ENCODE measurements around the gene SMG7.

SMG7 gene

DNA sequence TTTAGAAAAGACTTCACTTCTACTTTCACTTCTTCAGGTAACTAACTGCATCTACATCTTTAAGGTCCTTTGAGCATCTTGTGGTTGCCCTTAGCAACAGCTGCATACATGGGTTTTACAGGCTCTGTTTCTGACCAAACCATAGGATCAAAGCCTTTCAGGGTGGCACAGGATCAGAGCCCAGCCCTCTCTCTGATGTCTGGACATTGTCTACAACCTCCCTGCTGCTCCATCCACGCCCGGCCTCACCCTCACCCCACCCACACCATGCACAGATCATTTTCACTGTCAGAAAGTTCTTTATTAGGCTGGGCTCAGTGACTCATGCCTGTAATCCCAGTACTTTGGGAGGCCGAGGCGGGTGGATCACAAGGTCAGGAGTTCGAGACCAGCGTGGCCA lies 112.7 kb downstream of the SMG7 start:
- Histone ChIP-seq H3K27me3 (ENCODE audit: low read depth) (no peaks in the 10 kb centered on the region), H3K4me1 (no peaks in the 10 kb centered on the region), H3K36me3 (replicated peaks) (no peaks in the 10 kb centered on the region), H3K9me3 (no peaks in the 10 kb centered on the region), H3K4me3 (no peak overlapping the region)
- DNase-seq (ENCODE audit: low spot score in 2 of 2): no peak
- in situ Hi-C loops (cut with MboI; ENCODE audit: low sequenced_read_pairs): no loop called here

DNA sequence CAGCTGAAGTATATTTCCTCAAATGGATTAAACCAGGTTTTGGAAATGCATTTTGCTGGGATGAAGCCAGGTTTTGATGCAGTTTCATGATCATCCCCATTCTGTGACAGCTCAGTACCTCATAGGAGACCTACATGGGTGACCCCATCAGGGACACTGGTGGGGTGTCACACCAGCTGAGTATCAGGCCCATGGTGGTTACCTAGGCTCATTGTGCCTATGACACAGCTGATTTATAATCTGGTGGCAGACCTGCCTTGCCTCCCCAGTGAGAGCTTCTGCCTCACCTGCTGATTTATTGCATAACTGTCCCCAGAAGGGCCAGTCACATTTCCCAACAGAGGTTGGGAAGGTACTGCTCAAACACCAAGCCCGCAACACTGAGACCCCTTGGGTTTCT lies 114.2 kb downstream of the SMG7 start:
- Histone ChIP-seq H3K4me1 (no peaks in the 10 kb centered on the region), H3K27me3 (ENCODE audit: low read depth) (no peaks in the 10 kb centered on the region), H3K4me3 (no peak overlapping the region), H3K36me3 (replicated peaks) (no peaks in the 10 kb centered on the region), H3K9me3 (no peaks in the 10 kb centered on the region)
- no peak for DNase-seq (ENCODE audit: low spot score in 2 of 2)
- in situ Hi-C loops (cut with MboI; ENCODE audit: low sequenced_read_pairs): no loop called here

DNA sequence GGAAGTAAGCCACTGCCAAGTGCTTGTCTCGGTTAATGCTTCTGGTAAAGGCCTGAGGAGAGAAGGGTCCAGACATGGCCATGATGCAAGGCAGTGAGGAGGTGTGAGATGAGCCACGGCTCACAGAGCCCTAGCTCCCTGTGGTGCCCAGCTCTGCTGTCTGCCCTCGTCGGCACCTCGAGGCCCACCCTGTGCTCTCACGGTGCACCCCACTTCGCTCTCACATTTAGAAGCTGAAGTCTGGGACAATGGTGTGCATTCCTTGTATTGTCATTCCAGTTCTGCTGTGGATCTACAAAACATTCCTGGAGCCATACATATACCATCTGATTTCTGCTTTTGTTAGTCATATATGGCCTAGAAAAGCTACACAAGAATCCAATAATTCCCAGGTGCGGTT lies 114.6 kb downstream of the SMG7 start:
- H3K4me3 ChIP-seq: no peak overlapping the region
- H3K4me1 ChIP-seq: no peaks in the 10 kb centered on the region

DNA sequence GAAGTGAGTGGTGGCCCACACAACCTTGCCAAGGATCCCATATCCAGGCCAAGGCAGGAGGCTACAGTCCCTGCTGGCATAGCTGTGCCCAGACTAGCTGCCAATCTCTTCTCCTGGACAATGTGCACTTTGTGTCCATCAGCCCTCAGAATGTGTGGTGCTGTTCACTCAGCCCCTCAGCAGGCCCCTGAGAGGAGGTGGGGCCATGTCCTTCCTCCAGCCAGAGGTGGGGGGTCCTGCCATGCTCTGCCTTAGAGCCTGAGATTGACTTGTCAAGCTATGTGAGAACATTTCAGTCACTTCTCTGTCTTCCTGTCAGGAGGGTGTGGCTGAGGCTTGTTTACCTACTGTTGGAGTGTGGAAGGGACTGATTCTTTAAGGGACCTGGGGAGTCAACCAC lies 116.5 kb downstream of the SMG7 start:
- no peaks in the 10 kb centered on the region for H3K27me3 ChIP-seq (ENCODE audit: low read depth)
- peaks cover 3% of the 10 kb centered on the region; the same call in 1 of the 2 replicates for H3K4me1 ChIP-seq
- in situ Hi-C loops (cut with MboI; ENCODE audit: low sequenced_read_pairs): no loop called here
- H3K9me3 ChIP-seq: no peaks in the 10 kb centered on the region
- H3K4me3 ChIP-seq: no peak overlapping the region
- no peak for DNase-seq (ENCODE audit: low spot score in 2 of 2)
- H3K36me3 ChIP-seq (replicated peaks): no peaks in the 10 kb centered on the region

More for the DNA sequence above, 114.6 kb downstream of the SMG7 start:
- Histone ChIP-seq H3K27me3 (ENCODE audit: low read depth) (no peaks in the 10 kb centered on the region), H3K36me3 (replicated peaks) (no peaks in the 10 kb centered on the region), H3K9me3 (no peaks in the 10 kb centered on the region)
- in situ Hi-C loops (cut with MboI; ENCODE audit: low sequenced_read_pairs): no loop called here
- no peak for DNase-seq (ENCODE audit: low spot score in 2 of 2)

DNA sequence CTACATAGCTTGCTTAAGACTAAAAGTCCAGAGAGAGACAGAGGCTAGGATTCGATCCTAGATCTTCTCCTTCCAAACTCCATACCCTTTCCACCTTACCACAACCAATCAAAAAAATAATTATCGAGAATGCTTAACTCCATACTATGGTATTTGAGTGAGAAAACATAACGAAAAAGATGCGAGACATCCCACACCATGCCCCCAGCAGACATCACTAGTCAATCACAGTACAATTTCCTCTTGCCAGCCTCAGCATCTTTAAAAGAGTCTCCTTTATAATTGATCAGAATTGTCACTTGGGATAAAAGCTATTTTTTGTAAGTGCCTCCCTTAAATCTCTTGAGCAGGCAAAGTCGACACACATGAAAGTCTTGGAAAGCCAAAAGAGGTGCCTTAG lies 117.1 kb downstream of the SMG7 start:
- in situ Hi-C loops (cut with MboI; ENCODE audit: low sequenced_read_pairs): no loop called here
- H3K4me1 ChIP-seq: peaks cover 6% of the 10 kb centered on the region; the same call in 1 of the 2 replicates
- no peaks in the 10 kb centered on the region for H3K27me3 ChIP-seq (ENCODE audit: low read depth)
- no peaks in the 10 kb centered on the region for H3K36me3 ChIP-seq (replicated peaks)
- DNase-seq (ENCODE audit: low spot score in 2 of 2): no peak
- H3K9me3 ChIP-seq: no peaks in the 10 kb centered on the region
- no peak overlapping the region for H3K4me3 ChIP-seq

DNA sequence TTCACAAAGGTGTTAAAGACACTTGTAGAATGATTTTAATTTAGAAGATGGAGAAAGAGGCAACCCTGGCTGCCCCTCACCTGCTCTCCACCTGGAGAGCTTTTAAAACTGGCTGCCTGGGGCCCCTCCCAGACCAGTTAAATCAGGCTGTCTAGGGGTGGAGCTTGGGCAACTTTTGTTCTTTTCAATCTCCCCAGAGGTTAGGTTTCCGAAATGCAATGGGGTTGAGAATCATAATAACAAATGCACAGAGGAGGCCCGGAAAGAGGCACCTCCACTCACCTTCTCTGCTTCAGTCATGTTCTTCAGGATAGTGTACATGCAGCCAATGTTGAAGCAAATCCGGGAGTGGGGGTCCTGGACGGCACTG lies 117.6 kb downstream of the SMG7 start:
- H3K27me3 ChIP-seq (ENCODE audit: low read depth): no peaks in the 10 kb centered on the region
- no peak for DNase-seq (ENCODE audit: low spot score in 2 of 2)
- H3K4me1 ChIP-seq: peaks cover 7% of the 10 kb centered on the region; the same call in 1 of the 2 replicates
- no peaks in the 10 kb centered on the region for H3K9me3 ChIP-seq
- H3K4me3 ChIP-seq: no peak overlapping the region
- in situ Hi-C loops (cut with MboI; ENCODE audit: low sequenced_read_pairs): no loop called here
- no peaks in the 10 kb centered on the region for H3K36me3 ChIP-seq (replicated peaks)

DNA sequence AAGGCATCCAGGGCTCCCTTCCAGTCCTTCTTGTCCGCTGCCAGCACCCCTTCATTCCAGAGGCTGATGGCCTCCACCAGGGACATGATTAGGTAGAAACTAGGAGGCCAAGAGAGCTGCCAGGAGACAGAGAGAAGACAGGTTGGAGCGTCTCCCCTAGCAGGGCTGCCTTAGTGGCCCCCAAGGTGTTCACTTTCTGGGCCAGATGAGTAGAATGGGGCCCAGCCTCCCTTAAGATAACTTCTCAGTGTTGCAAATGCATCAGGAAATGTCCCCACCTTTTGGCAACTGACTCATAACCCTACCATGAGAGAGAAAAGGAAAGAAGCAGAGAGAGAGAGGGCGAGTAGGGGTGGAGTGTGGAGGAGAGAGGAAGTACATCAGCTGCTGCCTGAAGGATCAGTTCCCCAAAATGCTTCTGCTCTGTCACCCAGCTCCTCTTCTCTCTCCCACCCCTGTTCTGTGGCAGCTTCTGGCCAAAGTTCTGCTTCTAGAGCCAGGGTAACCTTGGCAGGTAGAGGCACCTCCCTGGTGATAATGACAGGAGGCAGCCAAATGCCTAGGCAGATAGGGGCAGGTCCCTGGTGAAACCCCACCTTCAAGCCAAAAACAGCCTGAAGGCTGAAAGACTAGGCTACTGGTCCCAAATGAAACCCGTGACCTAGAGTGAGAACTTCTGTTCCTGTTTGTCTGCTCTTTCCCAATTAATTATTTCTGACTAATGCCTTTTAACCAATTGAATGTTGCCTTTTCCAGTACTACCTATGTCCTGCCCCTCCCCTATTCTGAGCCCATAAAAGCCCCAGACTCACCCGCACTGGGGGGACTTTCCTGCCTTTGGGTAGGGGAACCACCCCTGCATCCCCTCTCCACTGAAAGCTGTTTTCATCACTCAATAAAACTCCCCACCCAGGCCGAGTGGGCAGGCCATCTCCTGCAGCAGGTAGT lies 118.2 kb downstream of the SMG7 start, which contains the start of gene NCF2:
Gene NCF2, minus strand, starts transcription at position 216 of the 948 bp plus-strand sequence. Its CDS starts 130 bp downstream, at position 86.
- H3K4me3 ChIP-seq: no peak within 1 kb of the TSS
- no peaks in the 10 kb centered on the region for H3K36me3 ChIP-seq (replicated peaks)
- H3K27me3 ChIP-seq (ENCODE audit: low read depth): no peaks in the 10 kb centered on the region
- in situ Hi-C loops (cut with MboI; ENCODE audit: low sequenced_read_pairs): no loop called here
- H3K9me3 ChIP-seq: no peaks in the 10 kb centered on the region
- H3K4me1 ChIP-seq: peaks cover 7% of the 10 kb centered on the region; the same call in 1 of the 2 replicates
- no peak for DNase-seq (ENCODE audit: low spot score in 2 of 2)

DNA sequence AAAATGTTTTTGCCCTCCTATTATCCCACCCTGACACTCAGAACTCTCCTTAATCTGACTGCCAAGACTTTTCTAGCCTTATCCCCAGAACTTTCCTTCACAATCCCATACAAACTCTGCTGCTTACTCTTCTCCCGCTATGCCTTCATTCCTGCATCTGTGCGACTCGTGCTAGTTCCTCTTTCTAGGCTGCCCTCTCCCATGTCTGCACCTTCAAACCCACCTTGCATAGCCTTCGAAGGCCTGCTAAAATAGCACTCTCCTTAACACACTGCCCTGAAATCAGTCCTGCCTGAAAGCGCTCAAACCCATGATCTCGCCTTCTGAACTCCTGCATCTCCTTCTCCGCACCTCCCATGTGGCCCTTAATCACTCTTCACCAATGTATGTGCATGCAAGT lies 120.4 kb downstream of the SMG7 start:
- Histone ChIP-seq H3K9me3 (no peaks in the 10 kb centered on the region), H3K4me1 (peaks cover 7% of the 10 kb centered on the region; the same call in 1 of the 2 replicates), H3K36me3 (replicated peaks) (no peaks in the 10 kb centered on the region), H3K27me3 (ENCODE audit: low read depth) (no peaks in the 10 kb centered on the region), H3K4me3 (no peak overlapping the region)
- in situ Hi-C loops (cut with MboI; ENCODE audit: low sequenced_read_pairs): no loop called here
- no peak for DNase-seq (ENCODE audit: low spot score in 2 of 2)

DNA sequence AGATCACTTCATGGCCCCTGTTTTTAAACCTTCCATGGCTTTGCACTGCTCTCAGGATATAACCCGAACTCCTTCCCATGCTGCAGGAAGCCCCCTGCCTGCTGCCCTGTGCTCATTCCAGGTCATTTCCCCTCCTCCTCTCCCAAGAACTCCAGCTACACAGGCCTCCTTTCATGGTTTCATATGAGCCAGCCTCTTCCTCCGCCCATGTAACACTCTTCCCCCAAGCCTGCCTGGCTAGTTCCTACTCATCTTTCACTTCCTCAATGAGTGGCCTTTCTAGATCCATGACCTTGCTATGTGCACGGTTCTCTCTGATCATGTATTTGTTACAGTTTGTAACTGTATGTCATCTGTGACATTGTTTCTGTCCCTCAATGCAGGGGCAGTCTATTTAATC lies 121.1 kb downstream of the SMG7 start:
- H3K9me3 ChIP-seq: no peaks in the 10 kb centered on the region
- H3K27me3 ChIP-seq (ENCODE audit: low read depth): no peaks in the 10 kb centered on the region
- in situ Hi-C loops (cut with MboI; ENCODE audit: low sequenced_read_pairs): no loop called here
- DNase-seq (ENCODE audit: low spot score in 2 of 2): no peak
- H3K36me3 ChIP-seq (replicated peaks): no peaks in the 10 kb centered on the region
- H3K4me1 ChIP-seq: peaks cover 7% of the 10 kb centered on the region; the same call in 1 of the 2 replicates
- no peak overlapping the region for H3K4me3 ChIP-seq

DNA sequence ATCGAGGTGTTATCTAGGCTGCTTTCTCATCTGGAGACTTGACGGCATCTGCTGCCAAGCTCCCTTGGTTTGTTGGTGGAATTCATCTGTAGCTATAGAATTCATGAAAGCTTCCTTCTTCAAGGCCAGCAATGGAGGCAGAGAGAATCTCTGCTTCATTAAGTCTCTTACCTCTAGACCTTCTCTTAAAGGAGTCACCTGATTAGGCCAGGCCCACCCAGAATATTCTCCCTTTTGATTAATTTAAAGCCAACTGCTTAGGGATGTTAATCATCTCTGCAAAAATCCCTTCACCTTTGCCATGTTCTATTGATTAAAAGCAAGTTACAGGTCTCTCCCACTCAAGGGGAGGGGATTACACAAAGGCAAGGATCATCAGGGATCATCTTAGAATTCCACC lies 123.2 kb downstream of the SMG7 start:
- in situ Hi-C loops (cut with MboI; ENCODE audit: low sequenced_read_pairs): no loop called here
- Histone ChIP-seq H3K36me3 (replicated peaks) (no peaks in the 10 kb centered on the region), H3K4me3 (no peak overlapping the region), H3K4me1 (peaks cover 7% of the 10 kb centered on the region; the same call in 1 of the 2 replicates), H3K9me3 (no peaks in the 10 kb centered on the region), H3K27me3 (ENCODE audit: low read depth) (no peaks in the 10 kb centered on the region)
- no peak for DNase-seq (ENCODE audit: low spot score in 2 of 2)

DNA sequence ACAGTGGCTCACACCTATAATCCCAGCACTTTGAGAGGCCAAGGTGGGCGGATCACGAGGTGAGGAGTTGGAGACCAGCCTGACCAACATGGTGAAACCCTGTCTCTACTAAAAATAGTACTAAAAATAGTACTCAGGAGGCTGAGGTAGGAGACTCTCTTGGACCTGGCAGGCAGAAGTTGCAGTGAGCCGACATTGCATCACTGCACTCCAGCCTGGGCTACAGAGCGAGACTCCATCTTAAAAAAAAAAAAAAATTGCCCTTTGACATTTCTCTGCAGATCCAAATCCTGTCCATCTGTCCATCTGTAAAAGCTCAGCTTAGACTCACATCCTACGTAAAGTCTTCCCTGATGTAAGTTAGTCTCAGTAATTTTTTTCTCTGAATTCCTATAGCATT lies 124.2 kb downstream of the SMG7 start:
- Histone ChIP-seq H3K36me3 (replicated peaks) (no peaks in the 10 kb centered on the region), H3K9me3 (no peaks in the 10 kb centered on the region), H3K4me3 (no peak overlapping the region), H3K4me1 (peaks cover 7% of the 10 kb centered on the region; the same call in 1 of the 2 replicates), H3K27me3 (ENCODE audit: low read depth) (no peaks in the 10 kb centered on the region)
- in situ Hi-C loops (cut with MboI; ENCODE audit: low sequenced_read_pairs): no loop called here
- no peak for DNase-seq (ENCODE audit: low spot score in 2 of 2)

DNA sequence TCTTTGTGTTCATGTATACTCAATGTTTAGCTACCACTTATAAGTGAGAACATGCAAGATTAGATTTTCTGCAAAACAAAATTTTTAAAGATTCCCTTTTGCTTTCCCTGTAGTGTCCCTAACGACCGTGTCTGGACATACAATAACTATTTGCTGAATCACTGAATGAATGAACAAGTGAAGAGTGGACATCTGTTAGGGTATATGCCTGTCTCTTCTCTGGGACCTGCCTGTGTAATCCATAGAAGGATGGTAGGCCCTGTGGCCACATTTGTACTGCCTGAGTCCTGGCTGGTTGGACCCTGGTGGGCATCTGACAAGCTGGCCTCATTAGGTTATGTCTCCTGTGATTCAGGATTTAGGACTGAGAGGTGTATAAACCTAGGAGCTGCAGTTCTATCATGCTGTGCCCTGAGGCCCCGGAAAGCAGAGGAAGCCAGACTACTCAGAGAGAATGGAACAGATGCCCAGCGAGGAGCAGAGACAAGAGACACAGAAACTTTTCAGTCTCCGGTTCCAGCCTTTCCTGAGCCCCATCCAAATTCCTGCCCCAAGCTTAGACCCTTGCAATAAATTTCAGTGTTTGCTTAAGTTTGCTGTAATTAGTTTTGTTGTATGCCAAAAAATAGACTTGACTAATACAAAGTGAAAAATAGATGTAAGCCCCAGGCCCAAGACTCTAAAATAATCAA lies 125.5 kb downstream of the SMG7 start:
- H3K9me3 ChIP-seq: no peaks in the 10 kb centered on the region
- in situ Hi-C loops (cut with MboI; ENCODE audit: low sequenced_read_pairs): no loop called here
- no peak overlapping the region for H3K4me3 ChIP-seq
- peaks cover 7% of the 10 kb centered on the region; the same call in 1 of the 2 replicates for H3K4me1 ChIP-seq
- no peaks in the 10 kb centered on the region for H3K27me3 ChIP-seq (ENCODE audit: low read depth)
- no peaks in the 10 kb centered on the region for H3K36me3 ChIP-seq (replicated peaks)
- no peak for DNase-seq (ENCODE audit: low spot score in 2 of 2)

DNA sequence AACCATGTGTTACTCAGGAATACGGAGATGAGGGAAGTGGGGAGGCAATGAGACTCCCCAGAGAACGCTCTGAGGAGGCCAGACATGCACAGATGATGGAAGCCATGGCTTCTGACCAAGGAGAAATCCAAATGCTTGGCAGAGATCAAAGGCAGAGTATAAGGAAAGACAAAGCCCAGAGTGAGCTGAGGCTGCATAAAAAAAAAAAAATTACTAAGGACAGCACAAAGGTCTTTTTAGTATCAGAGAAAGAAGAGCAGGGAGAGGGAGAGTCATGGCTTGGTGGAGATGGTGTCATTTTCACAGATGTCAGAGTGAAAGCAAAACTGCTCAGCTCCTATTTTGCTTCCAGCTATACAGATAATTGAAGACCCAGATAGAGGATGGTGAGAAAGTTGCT lies 126.1 kb downstream of the SMG7 start:
- H3K4me1 ChIP-seq: peaks cover 7% of the 10 kb centered on the region; the same call in 1 of the 2 replicates
- no peaks in the 10 kb centered on the region for H3K27me3 ChIP-seq (ENCODE audit: low read depth)
- no peak overlapping the region for H3K4me3 ChIP-seq
- DNase-seq (ENCODE audit: low spot score in 2 of 2): no peak
- no peaks in the 10 kb centered on the region for H3K36me3 ChIP-seq (replicated peaks)
- in situ Hi-C loops (cut with MboI; ENCODE audit: low sequenced_read_pairs): no loop called here
- no peaks in the 10 kb centered on the region for H3K9me3 ChIP-seq

DNA sequence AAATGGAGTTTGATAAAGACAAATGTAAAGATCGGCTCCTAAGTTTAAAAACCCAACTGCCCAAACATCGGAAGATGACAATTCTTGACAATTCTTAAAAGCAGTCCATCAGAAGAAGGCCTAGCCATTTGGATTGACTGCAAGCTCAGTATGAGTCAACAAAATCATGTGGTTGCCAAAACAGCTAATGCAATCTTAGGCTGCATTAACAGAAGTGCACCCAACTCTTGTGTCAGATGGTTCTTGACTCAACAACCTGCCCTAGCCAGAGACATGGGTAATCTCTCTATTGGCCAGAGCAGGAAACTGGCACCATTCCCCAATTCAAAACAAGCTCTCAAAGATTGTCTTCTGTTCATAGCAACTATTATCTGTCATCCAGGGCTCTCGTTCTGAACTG lies 127.8 kb downstream of the SMG7 start:
- Histone ChIP-seq H3K4me3 (no peak overlapping the region), H3K27me3 (ENCODE audit: low read depth) (no peaks in the 10 kb centered on the region), H3K36me3 (replicated peaks) (no peaks in the 10 kb centered on the region), H3K4me1 (no peaks in the 10 kb centered on the region), H3K9me3 (no peaks in the 10 kb centered on the region)
- in situ Hi-C loops (cut with MboI; ENCODE audit: low sequenced_read_pairs): no loop called here
- no peak for DNase-seq (ENCODE audit: low spot score in 2 of 2)

Measured in HAP-1 (cell line).